MM.1S (cell line): ENCODE data around the gene PSMD14.

ENCODE experiments used
- DNase-seq: peaks from one replicate; pipeline ENCODE4 v3.0.0-alpha.2; 2015
- H2AFZ ChIP-seq: fragments of 300-600 bp; sonication (generic); 2 replicates; pipeline ENCODE4 v1.6.0; 2016; ENCODE audit warnings: antibody characterized with exemption, low read length
- H3F3A ChIP-seq: fragments of 300-600 bp; sonication (generic); 2 replicates; pipeline ENCODE4 v1.6.1; 2016; ENCODE audit warnings: mild to moderate bottlenecking, antibody characterized with exemption, low read length, moderate library complexity, mixed read lengths; ENCODE audit not compliant: insufficient read depth
- H3K27ac ChIP-seq: fragments of 300-600 bp; sonication (generic); 2 replicates; pipeline ENCODE4 v1.5.1; 2016; ENCODE audit warnings: mild to moderate bottlenecking, low read length
- H3K27me3 ChIP-seq: fragments of 300-600 bp; sonication (generic); replicated peaks from 2 replicates; pipeline ENCODE4 v1.6.0; 2016; ENCODE audit warnings: low read length; ENCODE audit not compliant: insufficient read depth
- H3K36me3 ChIP-seq: fragments of 300-600 bp; sonication (generic); replicated peaks from 2 replicates; pipeline ENCODE4 v1.6.1; 2016; ENCODE audit warnings: mild to moderate bottlenecking, low read length, mixed read lengths; ENCODE audit not compliant: insufficient read depth
- H3K4me1 ChIP-seq: fragments of 300-600 bp; sonication (generic); 2 replicates; pipeline ENCODE4 v1.6.1; 2016; ENCODE audit warnings: low read length, mixed read lengths
- H3K4me2 ChIP-seq: fragments of 300-600 bp; sonication (generic); 2 replicates; pipeline ENCODE4 v1.6.0; 2016; ENCODE audit warnings: low read depth, low read length
- H3K4me3 ChIP-seq: fragments of 300-600 bp; sonication (generic); 2 replicates; pipeline ENCODE4 v1.5.1; 2016; ENCODE audit warnings: low read length, mixed read lengths
- H3K79me2 ChIP-seq: fragments of 300-600 bp; sonication (generic); 2 replicates; pipeline ENCODE4 v1.6.1; 2016; ENCODE audit warnings: mixed run types, low read length, mixed read lengths
- H3K9ac ChIP-seq: fragments of 300-600 bp; sonication (generic); 2 replicates; pipeline ENCODE4 v1.6.1; 2016; ENCODE audit warnings: low read length, mixed read lengths
- H3K9me2 ChIP-seq: fragments of 300-600 bp; sonication (generic); replicated peaks from 2 replicates; pipeline ENCODE4 v1.6.1; 2016; ENCODE audit warnings: mild to moderate bottlenecking, low read length, mixed read lengths; ENCODE audit not compliant: insufficient read depth
- H3K9me3 ChIP-seq: fragments of 300-600 bp; sonication (generic); replicated peaks from 2 replicates; pipeline ENCODE4 v1.6.1; 2016; ENCODE audit warnings: mild to moderate bottlenecking, low read length, mixed read lengths; ENCODE audit not compliant: insufficient read depth
- H4K20me1 ChIP-seq: fragments of 300-600 bp; sonication (generic); 2 replicates; pipeline ENCODE4 v1.6.1; 2016; ENCODE audit warnings: mild to moderate bottlenecking, low read length, moderate library complexity, mixed read lengths; ENCODE audit not compliant: insufficient read depth
- EZH2 ChIP-seq: fragments of 300-600 bp; sonication (generic); optimal IDR thresholded peaks from 2 replicates; pipeline ENCODE3; 2017; ENCODE audit warnings: low read depth, mild to moderate bottlenecking, antibody characterized with exemption, low read length, mixed read lengths
- EZH2phosphoT487 ChIP-seq: fragments of 300-600 bp; sonication (generic); IDR thresholded peaks from 2 replicates; pipeline ENCODE4 v1.6.1; 2018; ENCODE audit warnings: antibody characterized with exemption, low read length
- TF ChIP-seq, protein P1 (sequence below): fragments of 300-600 bp; sonication (generic); IDR thresholded peaks from 2 replicates; pipeline ENCODE4 v1.5.1; 2016; ENCODE audit warnings: antibody characterized with exemption, low read length, mixed read lengths

PSMD14 gene

DNA sequence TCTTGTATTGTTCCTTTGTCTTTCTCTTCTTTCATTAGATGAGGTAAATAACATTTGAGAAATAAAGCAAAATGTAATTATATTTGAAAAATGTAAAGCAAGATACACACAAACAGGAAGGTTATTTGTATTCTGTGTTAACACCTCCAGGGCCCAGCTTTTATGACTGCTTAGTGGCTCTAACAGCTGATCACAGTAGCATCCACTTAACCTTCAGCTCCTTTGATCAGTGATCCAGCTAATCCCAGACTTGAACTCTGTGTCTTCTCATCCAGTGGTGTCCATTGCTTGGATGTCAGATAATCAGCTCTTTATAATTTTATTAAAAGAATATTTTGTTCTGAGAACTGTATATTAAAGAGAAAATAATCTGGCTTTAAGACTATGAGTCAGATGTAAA, 44.5 kb downstream of the PSMD14 start:
- H2AFZ ChIP-seq: no peak overlapping the region
- no peaks in the 10 kb centered on the region for H3K36me3 ChIP-seq
- no peak overlapping the region for H3K4me2 ChIP-seq
- peaks cover 35% of the 10 kb centered on the region for H4K20me1 ChIP-seq
- TF ChIP-seq EZH2: no peak
- TF ChIP-seq, protein P1, sequence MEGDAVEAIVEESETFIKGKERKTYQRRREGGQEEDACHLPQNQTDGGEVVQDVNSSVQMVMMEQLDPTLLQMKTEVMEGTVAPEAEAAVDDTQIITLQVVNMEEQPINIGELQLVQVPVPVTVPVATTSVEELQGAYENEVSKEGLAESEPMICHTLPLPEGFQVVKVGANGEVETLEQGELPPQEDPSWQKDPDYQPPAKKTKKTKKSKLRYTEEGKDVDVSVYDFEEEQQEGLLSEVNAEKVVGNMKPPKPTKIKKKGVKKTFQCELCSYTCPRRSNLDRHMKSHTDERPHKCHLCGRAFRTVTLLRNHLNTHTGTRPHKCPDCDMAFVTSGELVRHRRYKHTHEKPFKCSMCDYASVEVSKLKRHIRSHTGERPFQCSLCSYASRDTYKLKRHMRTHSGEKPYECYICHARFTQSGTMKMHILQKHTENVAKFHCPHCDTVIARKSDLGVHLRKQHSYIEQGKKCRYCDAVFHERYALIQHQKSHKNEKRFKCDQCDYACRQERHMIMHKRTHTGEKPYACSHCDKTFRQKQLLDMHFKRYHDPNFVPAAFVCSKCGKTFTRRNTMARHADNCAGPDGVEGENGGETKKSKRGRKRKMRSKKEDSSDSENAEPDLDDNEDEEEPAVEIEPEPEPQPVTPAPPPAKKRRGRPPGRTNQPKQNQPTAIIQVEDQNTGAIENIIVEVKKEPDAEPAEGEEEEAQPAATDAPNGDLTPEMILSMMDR: no peak
- TF ChIP-seq EZH2phosphoT487: no peak
- H3K4me1 ChIP-seq: no peaks in the 10 kb centered on the region
- H3K27me3 ChIP-seq: no peaks in the 10 kb centered on the region
- H3K9me2 ChIP-seq: no peaks in the 10 kb centered on the region
- no peaks in the 10 kb centered on the region for H3K9me3 ChIP-seq
- DNase-seq: no peak
- H3K27ac ChIP-seq: no peak overlapping the region
- H3K9ac ChIP-seq: no peak overlapping the region
- peaks cover 98% of the 10 kb centered on the region for H3K79me2 ChIP-seq
- no peaks in the 10 kb centered on the region for H3F3A ChIP-seq
- H3K4me3 ChIP-seq: no peak overlapping the region

DNA sequence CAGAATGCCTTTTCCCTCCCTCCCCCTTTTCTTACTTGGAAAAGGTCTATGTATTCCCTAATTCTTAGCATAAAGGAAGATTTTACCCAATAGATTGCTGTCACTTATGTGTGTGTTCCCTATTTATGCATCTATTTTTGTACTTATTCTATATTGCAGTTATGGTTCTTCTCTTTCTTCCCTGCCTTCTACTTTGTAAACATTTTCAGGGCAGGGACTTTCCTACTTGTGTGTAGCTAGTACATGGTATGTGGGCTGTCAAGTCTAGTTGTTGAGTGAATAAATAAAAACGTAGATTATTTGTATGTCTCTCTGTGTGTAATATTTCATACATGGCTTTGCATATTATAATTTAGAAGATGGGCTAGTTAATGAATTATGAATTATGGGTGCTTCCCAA, 45.3 kb downstream of the PSMD14 start:
- Histone ChIP-seq H3K9me3 (no peaks in the 10 kb centered on the region), H3K4me1 (no peaks in the 10 kb centered on the region), H3K9ac (no peak overlapping the region), H3K4me3 (no peak overlapping the region), H3K27me3 (no peaks in the 10 kb centered on the region), H3K27ac (no peak overlapping the region), H3F3A (no peaks in the 10 kb centered on the region), H2AFZ (no peak overlapping the region), H4K20me1 (peaks cover 31% of the 10 kb centered on the region), H3K79me2 (peaks cover 98% of the 10 kb centered on the region), H3K9me2 (no peaks in the 10 kb centered on the region), H3K36me3 (no peaks in the 10 kb centered on the region), H3K4me2 (no peak overlapping the region)
- no peak for DNase-seq
- TF ChIP-seq EZH2 (no peak), EZH2phosphoT487 (no peak)
- TF ChIP-seq, protein P1: no peak

DNA sequence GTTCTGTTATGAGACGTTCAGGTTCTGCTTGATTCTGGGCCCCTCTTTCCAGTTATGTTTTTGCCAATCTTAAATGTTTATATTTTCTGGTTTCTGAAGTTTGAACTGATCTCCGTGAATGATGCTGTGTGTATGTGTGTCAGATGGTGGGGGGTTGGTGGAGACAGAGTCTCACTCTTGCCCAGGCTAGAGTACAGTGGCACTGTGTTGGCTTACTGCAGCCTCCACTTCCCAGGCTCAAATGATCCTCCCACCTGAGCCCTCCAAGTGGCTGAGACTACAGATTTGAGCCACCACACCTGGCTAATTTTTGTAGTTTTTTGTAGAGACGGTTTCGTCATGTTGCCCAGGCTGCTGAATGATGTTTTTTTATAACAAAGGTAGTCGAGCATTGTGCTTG, 45.9 kb downstream of the PSMD14 start:
- Histone ChIP-seq H3K9ac (no peak overlapping the region), H3K4me1 (no peaks in the 10 kb centered on the region), H3K27me3 (no peaks in the 10 kb centered on the region), H3K79me2 (peaks cover 97% of the 10 kb centered on the region), H3K36me3 (no peaks in the 10 kb centered on the region), H3K9me3 (no peaks in the 10 kb centered on the region), H3K9me2 (no peaks in the 10 kb centered on the region), H3K4me2 (no peak overlapping the region), H3F3A (no peaks in the 10 kb centered on the region), H2AFZ (no peak overlapping the region), H3K27ac (no peak overlapping the region), H4K20me1 (peaks cover 28% of the 10 kb centered on the region), H3K4me3 (no peak overlapping the region)
- no peak for DNase-seq
- TF ChIP-seq, protein P1: no peak
- no peak for TF ChIP-seq EZH2
- no peak for TF ChIP-seq EZH2phosphoT487

DNA sequence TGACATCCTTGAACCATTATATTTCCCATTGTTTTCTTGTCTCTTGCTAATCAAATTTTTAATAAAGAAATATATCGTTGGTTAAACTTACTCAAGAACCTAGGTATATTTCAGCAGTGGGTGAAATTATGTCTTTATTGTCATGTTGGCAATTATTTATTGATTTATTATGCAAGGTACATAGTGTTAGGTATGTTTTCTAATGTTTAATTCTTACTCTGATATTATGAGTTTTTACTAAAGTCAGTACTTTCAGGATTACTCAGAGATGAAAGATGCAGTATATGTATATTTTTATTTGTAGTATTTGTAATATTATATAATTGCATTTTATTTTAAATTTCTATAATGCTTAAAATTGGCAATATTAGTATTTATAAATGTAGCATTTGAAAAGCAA, 46.9 kb downstream of the PSMD14 start:
- no peak for DNase-seq
- no peak overlapping the region for H3K27ac ChIP-seq
- H3K79me2 ChIP-seq: peaks cover 96% of the 10 kb centered on the region
- H3K9ac ChIP-seq: no peak overlapping the region
- peaks cover 23% of the 10 kb centered on the region for H4K20me1 ChIP-seq
- no peaks in the 10 kb centered on the region for H3K36me3 ChIP-seq
- H2AFZ ChIP-seq: no peak overlapping the region
- H3K4me3 ChIP-seq: no peak overlapping the region
- H3K27me3 ChIP-seq: no peaks in the 10 kb centered on the region
- H3K9me2 ChIP-seq: no peaks in the 10 kb centered on the region
- H3K9me3 ChIP-seq: no peaks in the 10 kb centered on the region
- TF ChIP-seq EZH2 (no peak), EZH2phosphoT487 (no peak)
- TF ChIP-seq, protein P1: no peak
- H3K4me1 ChIP-seq: no peaks in the 10 kb centered on the region
- H3K4me2 ChIP-seq: no peak overlapping the region
- H3F3A ChIP-seq: no peaks in the 10 kb centered on the region
